Activated naive CD4-positive, alpha-beta T cell treated with anti-CD3 and anti-CD28 coated beads, Interleukin-2, amount 10 ng/mL, durations not matched to agents 7 days and 5 days (primary cell): ENCODE data around the gene SLC9A9.

ENCODE experiments used
- CTCF ChIA-PET: fragments of 350-600 bp; sonication (Branson Sonifier 250); formaldehyde crosslinking; loops from one replicate; lab custom pipeline; 2021; ENCODE audit warnings: antibody characterized with exemption; lab: Charles Lee
- DNase-seq: peaks from one replicate; pipeline ENCODE4 v3.0.0-alpha.2; 2020
- H3K27ac Mint-ChIP-seq: one replicate; pipeline ENCODE4 v1.8.0; 2021; ENCODE audit warnings: mild to moderate bottlenecking, moderate library complexity, mixed read lengths
- H3K27me3 Mint-ChIP-seq: one replicate; pipeline ENCODE4 v1.8.0; 2021; ENCODE audit warnings: mild to moderate bottlenecking, mixed read lengths
- H3K36me3 Mint-ChIP-seq: one replicate; pipeline ENCODE4 v1.8.0; 2021; ENCODE audit warnings: mixed read lengths
- H3K4me1 Mint-ChIP-seq: one replicate; pipeline ENCODE4 v1.8.0; 2021; ENCODE audit warnings: mixed read lengths
- H3K4me3 Mint-ChIP-seq: one replicate; pipeline ENCODE4 v1.8.0; 2021; ENCODE audit warnings: mild to moderate bottlenecking, moderate library complexity, mixed read lengths
- H3K9me3 Mint-ChIP-seq: one replicate; pipeline ENCODE4 v1.8.0; 2021; ENCODE audit warnings: mixed read lengths

SLC9A9 gene

DNA sequence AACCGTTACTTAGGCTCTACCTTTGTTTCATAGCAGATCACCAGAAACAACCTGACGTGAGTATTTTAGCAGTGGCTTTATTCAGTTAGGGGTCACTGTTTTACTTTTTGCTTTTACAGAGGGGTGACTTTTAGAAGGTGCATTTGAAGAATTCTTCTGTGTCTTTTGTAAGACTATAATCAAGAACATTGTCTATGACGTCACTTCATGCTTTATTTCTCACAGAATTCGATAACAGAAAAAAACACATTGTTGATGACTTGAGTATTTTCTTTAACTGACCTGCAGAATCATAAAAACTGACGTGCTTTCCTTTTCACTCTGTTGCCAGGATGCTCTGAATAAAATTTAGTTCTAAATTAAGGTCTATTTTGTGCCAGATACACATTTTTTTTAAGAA is 244.5 kb downstream of the SLC9A9 start:
- CTCF ChIA-PET: no interaction called here
- Mint-ChIP-seq H3K27ac (no peak overlapping the region), H3K36me3 (no peaks in the 10 kb centered on the region), H3K27me3 (no peaks in the 10 kb centered on the region), H3K4me1 (no peaks in the 10 kb centered on the region), H3K4me3 (no peak overlapping the region), H3K9me3 (no peaks in the 10 kb centered on the region)
- DNase-seq: no peak

- CTCF ChIA-PET: no interaction called here
- no peaks in the 10 kb centered on the region for H3K4me1 Mint-ChIP-seq
- H3K27ac Mint-ChIP-seq: peak overlapping the region; percentile 58
- H3K9me3 Mint-ChIP-seq: no peaks in the 10 kb centered on the region
- no peaks in the 10 kb centered on the region for H3K27me3 Mint-ChIP-seq
- DNase-seq: no peak
- H3K36me3 Mint-ChIP-seq: no peaks in the 10 kb centered on the region
- no peak overlapping the region for H3K4me3 Mint-ChIP-seq
Measured at GRCh38 chr3:143601723-143602484, 246.4 kb downstream of the SLC9A9 start.

- no peak for DNase-seq
Measured at GRCh38 chr3:143600756-143601718, 247.2 kb downstream of the SLC9A9 start.

DNA sequence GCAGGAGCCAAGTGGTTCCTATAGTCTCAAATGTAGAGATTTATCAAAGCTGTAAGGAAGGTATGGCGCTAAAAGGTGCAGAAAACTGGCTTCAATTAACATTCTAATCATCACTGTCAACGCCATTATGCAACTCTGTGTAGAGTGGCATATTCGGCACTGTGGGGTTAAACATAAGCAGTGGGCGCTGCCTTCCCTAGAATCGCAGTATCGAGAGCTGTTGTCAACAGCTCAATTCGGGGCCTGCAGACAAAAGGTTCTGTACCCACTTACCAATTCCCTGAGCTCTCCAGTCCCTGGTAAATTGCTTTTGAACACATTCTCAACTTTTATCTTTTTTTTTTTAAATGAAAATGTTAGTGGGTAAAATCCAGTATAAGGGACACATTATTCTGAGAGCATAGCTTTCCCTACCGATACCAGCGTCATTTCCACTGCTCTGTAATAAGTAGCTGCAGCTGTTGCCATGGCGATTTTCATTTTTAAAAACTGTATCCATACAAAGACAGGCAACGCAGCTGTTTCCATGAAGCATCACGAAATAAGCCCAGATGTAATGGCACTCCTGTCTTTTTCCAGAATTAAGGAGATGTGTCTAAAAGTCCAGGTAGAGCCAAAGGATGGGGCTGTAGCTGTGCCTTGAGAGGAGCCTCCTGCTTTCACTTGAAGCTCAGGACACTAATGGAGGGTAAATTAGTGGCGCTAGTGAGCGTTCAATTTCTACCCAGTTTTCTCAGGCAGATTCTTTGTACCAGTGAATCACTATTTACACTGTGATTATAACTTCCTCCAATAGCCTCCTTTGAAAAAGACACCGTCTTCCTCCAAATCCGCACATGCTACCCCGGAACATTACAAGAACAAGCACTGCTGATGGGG is 250.3 kb downstream of the SLC9A9 start:
- no peak for DNase-seq
- H3K9me3 Mint-ChIP-seq: no peaks in the 10 kb centered on the region
- H3K4me1 Mint-ChIP-seq: no peaks in the 10 kb centered on the region
- H3K4me3 Mint-ChIP-seq: no peak overlapping the region
- CTCF ChIA-PET: interaction anchor here (0.6 kb wide), 1 partner anchor 879 kb away, joined by 3 read pairs; no protein-coding TSS in a partner anchor
- no peaks in the 10 kb centered on the region for H3K36me3 Mint-ChIP-seq
- no peaks in the 10 kb centered on the region for H3K27me3 Mint-ChIP-seq
- no peak overlapping the region for H3K27ac Mint-ChIP-seq

More at GRCh38 chr3:143600756-143601718, 247.2 kb downstream of the SLC9A9 start:
- no peaks in the 10 kb centered on the region for H3K9me3 Mint-ChIP-seq
- H3K36me3 Mint-ChIP-seq: no peaks in the 10 kb centered on the region
- no peaks in the 10 kb centered on the region for H3K27me3 Mint-ChIP-seq
- no peak overlapping the region for H3K4me3 Mint-ChIP-seq
- H3K27ac Mint-ChIP-seq: no peak overlapping the region
- H3K4me1 Mint-ChIP-seq: no peaks in the 10 kb centered on the region
- CTCF ChIA-PET: no interaction called here

DNA sequence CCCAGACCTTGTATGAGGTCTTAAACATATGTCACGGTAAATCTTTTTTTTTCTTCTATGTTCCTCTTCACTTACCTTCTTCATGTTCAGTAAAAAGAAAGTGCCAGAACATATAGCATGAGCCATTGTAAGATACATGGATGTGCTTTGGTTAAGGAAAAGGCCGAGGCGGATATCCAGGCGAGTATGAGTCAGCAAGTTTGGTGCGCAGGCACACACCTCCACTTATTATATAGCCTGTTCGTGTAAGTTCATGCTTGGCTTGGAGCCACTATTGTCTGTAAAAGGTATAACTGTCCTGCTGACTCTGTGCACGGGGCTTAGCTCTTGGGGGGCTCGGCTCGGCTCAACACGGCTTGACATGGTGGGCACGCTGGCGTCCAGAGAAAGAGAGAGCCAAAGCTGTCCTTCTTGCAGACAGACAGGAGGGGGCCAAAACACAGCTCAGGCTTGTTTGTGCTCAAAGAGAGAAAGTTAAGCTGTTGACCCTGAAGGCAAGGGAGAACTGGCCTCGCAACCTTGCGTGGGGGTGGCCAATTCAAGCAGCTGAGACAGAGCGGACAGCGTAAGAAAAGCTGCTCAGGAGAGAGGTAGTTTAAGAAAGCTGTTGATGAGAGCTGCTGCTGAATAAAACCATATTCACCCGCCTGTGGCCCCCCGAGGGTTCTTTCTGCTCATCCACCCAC is 251.2 kb downstream of the SLC9A9 start:
- Mint-ChIP-seq H3K9me3 (no peaks in the 10 kb centered on the region), H3K27ac (no peak overlapping the region), H3K36me3 (no peaks in the 10 kb centered on the region), H3K4me1 (no peaks in the 10 kb centered on the region), H3K27me3 (no peaks in the 10 kb centered on the region), H3K4me3 (no peak overlapping the region)
- no peak for DNase-seq
- CTCF ChIA-PET: interaction anchor here (0.6 kb wide), 1 partner anchor 880 kb away, joined by 3 read pairs; no protein-coding TSS in a partner anchor

GRCh38 chr3:143595456-143596077 is 252.7 kb downstream of the SLC9A9 start:
- Mint-ChIP-seq H3K9me3 (no peaks in the 10 kb centered on the region), H3K36me3 (no peaks in the 10 kb centered on the region), H3K4me3 (no peak overlapping the region), H3K27me3 (no peaks in the 10 kb centered on the region), H3K4me1 (no peaks in the 10 kb centered on the region), H3K27ac (no peak overlapping the region)
- CTCF ChIA-PET: no interaction called here
- no peak for DNase-seq

GRCh38 chr3:143594206-143594605 is 254.1 kb downstream of the SLC9A9 start:
- Mint-ChIP-seq H3K27ac (no peak overlapping the region), H3K4me3 (no peak overlapping the region), H3K27me3 (no peaks in the 10 kb centered on the region), H3K9me3 (no peaks in the 10 kb centered on the region), H3K36me3 (no peaks in the 10 kb centered on the region), H3K4me1 (no peaks in the 10 kb centered on the region)
- CTCF ChIA-PET: no interaction called here
- no peak for DNase-seq

GRCh38 chr3:143590660-143591059 is 257.6 kb downstream of the SLC9A9 start:
- Mint-ChIP-seq H3K4me3 (no peak overlapping the region), H3K27ac (no peak overlapping the region), H3K9me3 (no peaks in the 10 kb centered on the region), H3K36me3 (no peaks in the 10 kb centered on the region), H3K4me1 (peaks cover 6% of the 10 kb centered on the region), H3K27me3 (no peaks in the 10 kb centered on the region)
- DNase-seq: no peak
- CTCF ChIA-PET: interaction anchor here (1.4 kb wide), 1 partner anchor 469 kb away, joined by 4 read pairs; no protein-coding TSS in a partner anchor

GRCh38 chr3:143586576-143586975 is 261.7 kb downstream of the SLC9A9 start:
- DNase-seq: no peak
- H3K4me3 Mint-ChIP-seq: no peak overlapping the region
- no peak overlapping the region for H3K27ac Mint-ChIP-seq
- H3K4me1 Mint-ChIP-seq: peaks cover 6% of the 10 kb centered on the region
- CTCF ChIA-PET: no interaction called here
- H3K9me3 Mint-ChIP-seq: no peaks in the 10 kb centered on the region
- H3K27me3 Mint-ChIP-seq: no peaks in the 10 kb centered on the region
- H3K36me3 Mint-ChIP-seq: peaks cover 2% of the 10 kb centered on the region

DNA sequence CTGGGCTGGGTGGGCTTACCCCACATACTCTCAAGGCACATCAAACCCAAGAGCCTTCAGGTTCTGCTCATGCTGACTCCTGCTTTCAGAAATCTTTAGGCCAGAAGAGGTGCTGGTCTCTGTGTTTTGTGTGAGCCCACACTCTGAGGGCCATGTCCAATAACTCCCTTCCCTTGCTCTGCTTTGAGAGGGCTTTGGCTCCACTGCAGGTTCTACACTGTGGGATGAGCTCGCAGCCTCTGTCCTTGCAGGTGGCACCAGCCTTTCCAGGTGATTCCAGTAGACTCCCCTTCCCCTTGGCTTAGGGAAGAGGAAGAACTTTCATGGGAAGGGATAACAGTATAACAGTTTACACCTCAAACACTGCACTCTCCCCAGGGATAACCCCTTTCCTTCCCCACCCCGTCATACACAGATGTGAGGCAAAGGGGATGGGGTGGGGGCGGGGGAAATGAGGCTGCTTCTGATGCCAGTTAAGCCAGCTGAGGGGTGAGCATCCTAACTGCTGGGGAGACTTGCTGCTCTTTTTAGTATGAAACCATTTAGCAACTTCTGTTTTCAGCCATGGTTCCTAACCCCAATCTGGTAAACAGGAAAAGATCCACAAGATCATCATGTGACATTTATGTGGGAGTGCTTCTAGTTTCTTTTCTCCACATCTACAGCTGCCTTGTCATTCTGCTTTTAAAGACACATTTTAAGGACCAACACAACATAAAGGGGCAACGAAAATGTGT is 262.4 kb downstream of the SLC9A9 start:
- CTCF ChIA-PET: interaction anchor here (1.3 kb wide), 1 partner anchor 80 kb away, joined by 3 read pairs; no protein-coding TSS in a partner anchor
- no peaks in the 10 kb centered on the region for H3K9me3 Mint-ChIP-seq
- H3K27ac Mint-ChIP-seq: no peak overlapping the region
- H3K27me3 Mint-ChIP-seq: no peaks in the 10 kb centered on the region
- H3K36me3 Mint-ChIP-seq: peaks cover 2% of the 10 kb centered on the region
- H3K4me3 Mint-ChIP-seq: no peak overlapping the region
- DNase-seq: no peak
- H3K4me1 Mint-ChIP-seq: peaks cover 6% of the 10 kb centered on the region

- H3K27me3 Mint-ChIP-seq: no peaks in the 10 kb centered on the region
- CTCF ChIA-PET: interaction anchor here (1.3 kb wide), 1 partner anchor 79 kb away, joined by 3 read pairs; no protein-coding TSS in a partner anchor
- no peak for DNase-seq
- H3K9me3 Mint-ChIP-seq: no peaks in the 10 kb centered on the region
- H3K4me3 Mint-ChIP-seq: no peak overlapping the region
- peaks cover 6% of the 10 kb centered on the region for H3K4me1 Mint-ChIP-seq
- peaks cover 2% of the 10 kb centered on the region for H3K36me3 Mint-ChIP-seq
- no peak overlapping the region for H3K27ac Mint-ChIP-seq
Measured at GRCh38 chr3:143584474-143584873, 263.8 kb downstream of the SLC9A9 start.

DNA sequence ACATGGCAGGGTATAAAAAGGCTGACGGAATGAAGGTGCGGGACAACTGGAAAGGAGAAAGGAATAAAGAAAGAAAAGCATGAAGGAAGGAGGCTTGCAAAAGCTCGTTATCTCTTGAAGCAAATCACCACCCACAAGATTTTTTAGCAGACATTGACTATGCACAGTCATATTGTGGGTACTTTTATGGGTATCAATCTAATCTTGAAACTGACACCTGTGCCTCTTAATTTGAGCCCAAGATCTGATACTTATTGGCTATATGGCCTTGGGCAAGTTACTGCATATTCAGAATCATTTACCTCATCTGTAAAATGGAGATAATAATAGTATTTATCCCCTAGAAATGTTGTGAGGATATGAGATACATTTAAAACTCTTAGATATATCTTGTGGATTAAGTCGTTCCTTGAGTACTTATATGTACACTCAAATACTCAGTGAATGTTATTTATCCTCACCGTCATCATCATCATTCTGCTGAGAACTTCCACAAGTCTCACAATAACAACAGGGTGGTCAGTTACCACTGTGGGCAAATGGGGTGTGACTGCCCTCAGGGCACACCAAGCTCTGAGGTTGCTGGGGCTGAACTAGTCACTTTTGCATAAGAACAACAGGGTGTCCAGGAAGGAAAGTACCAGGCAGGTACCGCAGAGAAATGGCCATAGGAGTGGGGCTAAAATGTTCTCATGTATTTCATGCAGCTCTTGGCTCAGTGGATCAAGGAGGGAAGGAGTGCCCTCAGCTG is 266.1 kb downstream of the SLC9A9 start:
- H3K4me1 Mint-ChIP-seq: peaks cover 6% of the 10 kb centered on the region
- no peak overlapping the region for H3K4me3 Mint-ChIP-seq
- H3K27me3 Mint-ChIP-seq: no peaks in the 10 kb centered on the region
- no peak for DNase-seq
- peaks cover 3% of the 10 kb centered on the region for H3K36me3 Mint-ChIP-seq
- H3K27ac Mint-ChIP-seq: no peak overlapping the region
- CTCF ChIA-PET: no interaction called here
- H3K9me3 Mint-ChIP-seq: no peaks in the 10 kb centered on the region
